ENCODE data around the gene HMGCR.
"Not testable (repeated sequence)": the region's sequence is repeated elsewhere in the genome, so short reads cannot be mapped to it uniquely, and the experiment has no call there.

HMGCR gene

DNA sequence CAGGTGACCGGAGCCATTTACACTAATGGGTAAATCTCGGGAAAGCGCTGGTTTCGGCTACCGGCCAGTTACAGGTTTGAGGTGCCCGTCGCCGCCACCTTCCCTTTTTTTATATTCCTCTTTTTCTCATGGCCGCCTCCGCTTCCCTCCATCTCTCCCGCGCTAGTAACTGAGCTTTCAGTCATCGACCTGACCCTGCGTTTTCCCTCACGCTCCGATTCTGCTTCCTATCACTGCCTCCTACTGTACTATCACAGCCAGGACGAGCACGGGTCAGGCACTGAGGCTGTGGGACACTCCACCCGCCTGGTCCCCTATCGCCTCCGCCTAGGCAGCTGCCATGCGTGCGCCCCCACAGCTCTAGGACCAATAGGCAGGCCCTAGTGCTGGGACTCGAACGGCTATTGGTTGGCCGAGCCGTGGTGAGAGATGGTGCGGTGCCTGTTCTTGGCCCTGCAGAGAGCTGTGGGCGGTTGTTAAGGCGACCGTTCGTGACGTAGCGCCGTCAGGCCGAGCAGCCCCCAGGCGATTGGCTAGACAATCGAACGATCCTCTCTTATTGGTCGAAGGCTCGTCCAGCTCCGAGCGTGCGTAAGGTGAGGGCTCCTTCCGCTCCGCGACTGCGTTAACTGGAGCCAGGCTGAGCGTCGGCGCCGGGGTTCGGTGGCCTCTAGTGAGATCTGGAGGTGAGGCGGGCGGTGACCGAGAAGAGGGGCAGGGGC lies at the start of gene HMGCR:
Gene HMGCR (plus strand): TSS at position 606 of the 722 bp plus-strand sequence. CDS start 5,386 bp downstream, outside the sequence.
- DNase-seq, result peak; percentile 97

DNA sequence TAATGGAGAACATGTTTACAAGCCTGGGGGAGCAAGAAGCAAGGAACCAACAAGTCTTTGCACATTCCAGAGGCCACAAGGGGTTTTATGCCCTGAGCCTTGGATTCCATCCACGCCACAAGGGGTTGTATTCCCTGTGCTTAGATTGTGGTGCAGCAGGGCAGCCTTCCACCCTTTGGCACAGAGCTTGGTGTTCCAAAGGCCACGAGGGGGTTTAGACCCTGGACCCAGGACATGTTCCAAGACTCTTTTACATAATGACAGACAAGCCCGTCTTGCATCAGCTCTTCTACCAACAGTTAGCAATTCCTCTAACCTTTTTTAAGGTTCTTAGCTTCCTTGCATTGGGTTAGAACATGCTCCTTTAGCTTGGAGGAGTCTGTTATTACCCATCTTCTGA lies 45.2 kb upstream of the HMGCR start:
- not testable (repeated sequence) for DNase-seq

DNA sequence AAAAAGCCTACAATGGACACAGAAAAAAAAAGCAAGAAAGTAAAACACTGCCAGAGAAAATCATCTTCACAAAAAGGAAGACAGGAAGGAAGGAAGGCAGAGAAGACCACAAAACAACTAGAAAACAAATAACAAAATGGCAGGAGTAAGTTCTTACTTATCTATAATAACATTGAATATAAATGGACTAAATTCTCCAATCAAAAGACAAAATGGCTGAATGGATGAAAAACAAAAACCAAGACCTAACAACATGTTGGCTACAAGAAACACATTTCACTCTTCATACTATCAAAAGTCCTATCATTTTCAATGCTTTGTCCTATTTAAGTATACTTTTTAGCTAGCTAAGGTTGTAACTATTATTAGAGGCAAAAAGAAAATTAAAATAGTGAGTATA lies 36.9 kb upstream of the HMGCR start:
- DNase-seq, result no peak

DNA sequence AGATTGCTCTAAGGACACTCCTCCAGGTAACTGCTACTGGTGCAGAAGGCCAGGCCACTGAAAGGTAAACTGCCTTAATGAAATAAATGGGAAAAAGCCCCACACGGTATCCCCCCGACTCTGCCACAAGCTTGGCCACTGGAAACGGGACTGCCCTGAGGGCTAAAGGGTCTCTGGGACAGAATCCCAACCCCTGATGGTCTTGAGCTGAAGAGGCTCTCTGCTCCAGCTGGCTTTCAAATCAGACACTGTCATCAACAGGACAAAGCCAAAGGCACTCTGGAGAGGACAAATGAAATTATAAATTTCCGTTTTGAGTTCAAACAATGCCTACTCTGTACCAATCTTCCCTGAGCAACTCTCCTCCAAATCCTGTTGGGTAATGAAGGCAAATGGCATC lies 33.6 kb upstream of the HMGCR start:
- no peak for DNase-seq

DNA sequence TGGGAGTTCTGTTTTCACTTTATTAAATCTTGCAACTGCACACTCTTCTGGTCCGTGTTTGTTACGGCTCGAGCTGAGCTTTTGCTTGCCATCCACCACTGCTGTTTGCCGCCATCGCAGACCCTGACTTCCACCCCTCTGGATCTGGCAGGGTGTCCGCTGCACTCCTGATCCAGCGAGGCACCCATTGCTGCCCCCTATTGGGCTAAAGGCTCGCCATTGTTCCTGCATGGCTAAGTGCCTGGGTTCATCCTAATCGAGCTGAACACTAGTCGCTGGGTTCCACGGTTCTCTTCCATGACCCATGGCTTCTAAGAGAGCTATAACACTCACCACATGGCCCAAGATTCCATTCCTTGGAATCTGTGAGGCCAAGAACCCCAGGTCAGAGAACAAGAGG lies 32.5 kb upstream of the HMGCR start:
- DNase-seq, result not testable (repeated sequence)

DNA sequence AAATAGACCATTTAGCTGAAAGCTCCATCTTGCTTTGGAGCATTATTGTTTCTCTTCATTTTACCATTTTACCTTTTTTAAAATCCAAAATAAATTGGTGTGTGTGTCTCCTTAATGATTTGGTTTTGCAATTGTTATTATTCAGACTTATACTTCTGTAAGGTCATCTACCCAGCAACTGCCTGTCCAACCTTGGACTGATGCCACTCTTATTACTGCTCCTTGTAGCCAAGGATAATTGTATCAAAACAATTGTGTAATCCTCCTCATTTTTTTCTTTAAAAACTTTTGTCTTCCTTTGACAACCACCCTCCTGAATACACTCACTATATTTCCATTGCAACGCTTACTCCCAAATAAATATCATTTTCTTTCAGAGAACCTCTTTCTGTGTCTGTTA lies 30.3 kb upstream of the HMGCR start:
- DNase-seq, result no peak

DNA sequence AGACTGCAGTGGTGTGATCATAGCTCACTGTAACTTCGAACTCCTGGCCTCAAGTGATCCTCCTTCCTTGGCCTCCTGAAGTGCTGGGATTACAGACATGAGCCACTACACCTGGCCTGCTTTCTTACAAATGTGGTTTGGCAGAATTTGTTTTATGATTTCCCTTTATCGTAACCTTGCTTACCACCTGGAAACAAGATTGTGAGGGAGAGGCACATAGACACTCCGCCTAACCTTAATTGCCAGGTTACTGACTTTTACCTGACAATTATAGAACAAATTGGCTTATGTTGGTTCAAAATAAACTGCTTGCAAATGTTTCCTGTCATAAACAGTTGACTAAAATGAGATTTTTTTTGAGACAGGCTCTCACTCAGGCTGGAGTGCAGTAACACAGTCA lies 26.8 kb upstream of the HMGCR start:
- no peak for DNase-seq

DNA sequence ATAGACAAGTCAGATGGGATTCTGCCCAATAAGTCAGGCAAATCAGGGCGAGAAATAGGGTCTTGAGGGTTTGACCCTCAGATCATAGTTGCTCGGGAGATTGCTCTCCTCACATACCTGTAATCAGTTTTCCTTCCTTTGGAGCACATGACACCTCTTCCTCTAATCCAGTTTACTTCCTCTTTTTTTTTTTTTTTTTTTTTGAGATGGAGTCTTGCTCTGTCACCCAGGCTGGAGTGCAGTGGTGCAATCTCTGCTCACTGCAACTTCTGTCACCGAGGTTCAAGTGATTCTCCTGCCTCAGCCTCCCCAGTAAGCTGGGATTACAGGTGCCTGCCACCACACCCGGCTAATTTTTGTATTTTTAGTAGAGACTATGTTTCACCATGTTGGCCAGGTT lies 17.9 kb upstream of the HMGCR start:
- not testable (repeated sequence) for DNase-seq

DNA sequence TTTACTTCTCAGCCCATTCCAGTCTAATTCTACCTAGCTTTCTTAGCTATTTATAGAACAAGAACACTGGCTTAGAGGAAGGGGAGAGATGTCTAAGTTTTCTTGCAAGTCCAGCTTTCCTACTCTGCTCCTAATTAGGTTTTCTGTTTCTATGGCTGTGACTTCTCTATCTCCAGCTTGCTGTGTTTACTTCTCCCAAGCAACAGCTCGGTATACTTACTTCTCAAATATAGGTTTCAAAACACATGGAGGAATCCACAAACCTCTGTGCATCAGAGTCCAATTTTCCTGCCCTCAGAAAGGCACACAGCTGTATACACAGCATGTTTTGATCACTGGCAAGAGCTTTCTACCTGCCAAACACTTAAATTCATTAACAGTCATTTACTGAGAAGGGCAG lies 17.4 kb upstream of the HMGCR start:
- DNase-seq, result no peak

DNA sequence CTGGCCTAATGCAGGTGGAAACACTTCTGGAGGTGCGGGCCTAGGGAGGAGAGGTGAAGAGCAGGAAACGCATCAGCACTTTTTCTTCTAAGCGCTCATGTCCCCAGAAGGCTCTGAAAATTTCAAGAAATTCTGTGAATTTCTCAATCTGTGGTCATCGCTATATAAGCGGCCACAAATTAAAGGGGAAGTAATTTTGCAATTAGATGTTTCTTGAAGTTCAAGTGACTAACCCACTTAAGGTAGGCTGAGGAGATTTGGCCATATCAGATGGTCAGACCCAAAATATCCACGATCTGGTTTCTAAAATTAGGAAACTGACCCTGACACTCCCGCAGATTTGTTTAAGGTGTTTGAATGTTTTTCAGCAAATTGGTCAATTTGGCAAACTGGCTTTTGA lies 16.6 kb upstream of the HMGCR start:
- DNase-seq, result no peak

DNA sequence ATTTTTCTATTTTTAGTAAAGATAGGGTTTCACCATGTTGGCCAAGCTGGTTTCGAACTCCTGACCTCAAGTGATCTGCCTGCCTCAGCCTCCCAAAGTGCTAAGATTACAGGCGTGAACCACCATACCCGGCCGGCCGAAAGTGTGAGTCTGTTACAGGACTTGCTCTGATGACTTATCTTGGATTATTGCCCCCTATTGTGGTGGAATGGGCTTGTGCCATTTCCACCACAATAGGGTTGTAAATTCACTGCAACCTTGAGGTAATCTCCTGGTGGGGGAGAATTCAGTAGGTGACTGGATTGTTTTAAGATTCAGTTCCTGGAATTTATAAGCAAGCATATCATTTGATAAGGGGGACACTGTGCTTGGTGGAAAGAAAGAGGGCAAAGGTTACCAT lies 15.0 kb upstream of the HMGCR start:
- no peak for DNase-seq

DNA sequence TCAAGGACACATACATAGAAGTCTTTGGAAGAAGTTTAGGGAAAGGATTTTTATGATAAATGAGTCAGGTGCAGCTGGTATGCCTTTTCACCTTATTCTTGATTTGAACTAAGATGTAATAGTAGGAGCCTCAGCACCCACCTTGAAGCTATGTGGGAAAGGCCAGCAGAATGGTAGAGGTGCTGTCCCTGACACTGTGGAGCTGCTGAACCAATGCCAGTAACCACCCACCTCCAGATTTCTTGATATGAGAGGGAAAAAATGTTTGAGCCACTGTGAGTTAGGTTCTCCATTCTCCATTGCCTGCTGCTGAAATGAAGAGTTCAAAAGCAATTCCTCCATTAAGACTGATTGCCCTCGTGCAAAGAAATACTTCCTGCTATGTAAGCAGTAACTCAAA lies 12.2 kb upstream of the HMGCR start:
- no peak for DNase-seq

DNA sequence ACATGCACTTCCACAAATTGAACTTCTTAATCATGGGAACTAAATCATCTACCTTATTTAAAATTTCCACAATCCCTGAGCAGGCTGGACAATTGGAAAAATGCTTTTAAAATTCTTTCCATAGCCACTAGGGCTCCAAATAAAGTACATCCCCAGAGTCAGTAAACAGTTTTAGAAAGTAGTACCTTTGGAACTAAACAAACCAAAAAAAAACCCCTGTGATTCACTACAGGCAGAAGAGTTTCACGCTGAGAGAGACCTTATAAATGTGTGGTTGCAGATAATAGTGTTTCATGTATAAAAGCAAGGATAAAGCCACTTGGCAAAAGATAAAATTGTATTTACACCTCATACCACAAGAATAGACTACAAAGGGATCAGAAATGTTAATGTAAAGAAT lies 11.8 kb upstream of the HMGCR start:
- DNase-seq, result no peak

DNA sequence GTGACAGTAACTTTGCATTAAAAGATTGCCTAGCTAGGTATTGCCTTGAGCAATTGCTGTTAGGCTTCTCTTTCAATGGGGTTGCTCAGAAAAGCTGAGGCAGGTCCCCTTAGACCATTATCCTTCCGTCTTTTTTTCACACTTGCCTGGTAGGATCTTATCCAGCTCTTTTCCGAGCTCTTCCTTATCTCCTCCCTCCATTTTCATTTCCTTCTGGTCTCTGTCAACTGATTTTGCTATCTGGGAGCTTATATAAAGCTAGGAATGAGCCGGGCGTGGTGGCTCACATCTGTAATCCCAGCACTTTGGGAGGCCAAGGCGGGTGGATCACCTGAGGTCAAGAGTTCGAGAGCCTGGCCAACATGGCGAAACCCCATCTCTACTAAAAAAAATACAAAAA lies 6.6 kb upstream of the HMGCR start:
- DNase-seq, result no peak

DNA sequence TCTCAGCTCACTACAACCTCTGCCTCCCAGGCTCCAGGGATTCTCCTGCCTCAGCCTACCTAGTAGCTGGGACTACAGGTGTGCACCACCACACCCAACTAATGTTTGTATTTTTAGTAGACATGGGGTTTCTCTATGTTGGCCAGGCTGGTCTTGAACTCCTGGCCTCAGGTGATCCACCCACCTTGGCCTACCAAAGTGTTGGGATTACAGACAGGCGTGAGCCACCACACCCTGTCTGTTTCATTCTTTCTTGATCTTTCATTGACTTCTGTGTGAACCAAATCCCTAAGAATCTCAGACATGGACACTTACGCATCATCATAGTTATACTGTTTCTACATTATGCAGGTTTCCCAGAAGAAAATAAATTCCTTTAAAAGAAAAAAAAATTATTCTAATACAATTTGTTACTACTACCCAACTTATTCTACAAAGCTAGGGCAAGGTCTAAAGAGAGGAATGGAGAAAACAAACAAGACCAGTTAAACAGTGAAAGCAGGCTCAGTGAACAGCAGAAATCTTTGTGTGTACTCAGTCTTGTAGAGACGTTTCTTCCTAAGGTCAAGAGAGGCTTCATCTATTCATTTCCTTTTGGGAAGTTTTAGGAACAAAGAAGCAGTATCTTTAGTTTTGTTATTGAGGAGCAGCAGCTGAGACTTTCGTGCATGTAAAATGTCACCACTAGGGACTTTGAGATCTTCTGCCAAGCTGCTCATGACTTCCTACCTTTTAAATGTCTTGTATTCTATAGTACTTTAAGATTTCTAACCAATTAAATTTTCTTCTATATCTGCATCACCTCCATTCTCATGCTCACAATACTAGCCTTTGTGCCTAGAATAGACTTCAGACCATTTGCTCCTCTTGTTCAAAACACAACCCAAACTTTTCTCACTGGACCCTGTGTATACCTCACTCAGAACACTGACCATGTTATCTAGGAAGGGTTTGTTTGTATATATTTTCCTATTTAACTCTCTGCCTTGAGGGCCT lies 5.6 kb upstream of the HMGCR start:
- no peak for DNase-seq

DNA sequence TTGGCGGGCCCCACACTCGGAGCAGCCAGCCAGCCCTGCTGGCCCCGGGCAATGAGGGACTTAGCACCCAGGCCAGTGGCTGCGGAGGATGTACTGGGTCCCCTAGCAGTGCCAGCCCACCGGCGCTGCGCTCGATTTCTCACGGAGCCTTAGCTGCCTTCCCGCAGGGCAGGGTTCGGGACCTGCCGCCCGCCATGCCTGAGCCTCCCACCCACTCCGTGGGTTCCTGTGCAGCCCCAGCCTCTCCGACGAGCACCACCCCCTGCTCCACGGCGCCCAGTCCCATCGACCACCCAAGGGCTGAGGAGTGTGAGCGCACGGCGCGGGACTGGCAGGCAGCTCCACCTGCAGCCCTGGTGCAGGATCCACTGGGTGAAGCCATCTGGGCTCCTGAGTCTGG lies 3.3 kb upstream of the HMGCR start:
- DNase-seq, result not testable (repeated sequence)

DNA sequence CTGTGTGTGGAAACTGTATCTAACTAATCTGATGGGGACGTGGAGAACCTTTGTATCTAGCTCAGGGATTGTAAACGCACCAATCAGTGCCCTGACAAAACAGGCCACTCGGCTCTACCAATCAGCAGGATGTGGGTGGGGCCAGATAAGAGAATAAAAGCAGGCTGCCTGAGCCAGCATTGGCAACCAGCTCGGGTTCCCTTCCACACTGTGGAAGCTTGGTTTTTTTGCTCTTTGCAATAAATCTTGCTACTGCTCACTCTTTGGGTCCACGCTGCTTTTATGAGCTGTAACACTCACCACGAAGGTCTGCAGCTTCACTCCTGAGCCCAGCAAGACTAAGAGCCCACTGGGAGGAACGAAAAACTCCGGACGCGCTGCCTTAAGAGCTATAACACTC lies 2.6 kb upstream of the HMGCR start:
- DNase-seq, result not testable (repeated sequence)

DNA sequence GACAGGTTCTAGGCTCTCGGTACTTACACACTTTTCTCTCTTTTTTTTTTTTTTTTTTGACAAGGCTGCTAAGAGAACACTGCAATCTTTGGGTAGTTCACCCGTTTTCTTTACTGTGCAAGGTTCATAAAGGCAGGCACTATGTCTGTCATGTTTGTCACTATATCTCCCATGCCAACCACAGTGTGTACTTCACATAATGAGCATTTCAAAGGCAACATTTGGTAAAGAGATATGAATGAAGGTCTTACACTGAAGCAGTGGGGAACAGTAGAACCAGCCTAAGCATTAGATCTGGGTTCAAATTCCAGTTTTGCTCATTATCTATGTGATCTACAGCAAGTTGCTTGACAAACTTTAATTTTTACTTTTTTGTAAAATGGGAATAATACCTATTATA lies 1.5 kb upstream of the HMGCR start:
- no peak for DNase-seq

DNA sequence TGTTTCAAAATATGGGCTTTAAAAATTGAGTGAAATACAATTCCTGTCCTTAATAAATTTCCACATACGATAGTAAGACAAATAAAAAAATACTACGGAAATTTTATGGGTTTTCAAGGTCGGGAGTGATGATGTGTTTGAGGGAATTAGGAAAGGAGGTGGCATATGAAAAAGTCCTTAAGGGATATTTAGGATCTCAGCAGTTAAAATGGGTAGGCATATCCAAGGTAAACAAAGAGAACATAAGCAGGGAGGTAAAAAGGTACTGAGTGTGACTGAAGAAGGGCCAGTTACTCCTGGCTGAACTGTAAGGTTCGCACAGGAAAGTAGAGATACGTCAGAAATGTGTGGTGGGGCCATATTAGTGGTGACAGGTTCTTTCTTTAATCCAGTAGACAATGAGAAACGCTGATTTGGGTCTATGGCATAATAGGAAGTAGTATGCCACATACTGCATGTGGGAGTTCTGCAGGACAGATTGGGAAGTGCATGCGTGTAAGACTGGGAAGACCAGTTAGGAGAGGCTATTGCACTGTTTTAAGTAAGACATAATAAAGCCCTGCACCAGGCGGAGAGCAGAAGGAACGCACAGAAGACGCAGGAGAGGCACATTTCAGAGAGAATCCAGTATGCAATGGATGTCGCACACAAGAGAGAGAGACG lies 937 bp upstream of the HMGCR start:
- DNase-seq, result no peak

DNA sequence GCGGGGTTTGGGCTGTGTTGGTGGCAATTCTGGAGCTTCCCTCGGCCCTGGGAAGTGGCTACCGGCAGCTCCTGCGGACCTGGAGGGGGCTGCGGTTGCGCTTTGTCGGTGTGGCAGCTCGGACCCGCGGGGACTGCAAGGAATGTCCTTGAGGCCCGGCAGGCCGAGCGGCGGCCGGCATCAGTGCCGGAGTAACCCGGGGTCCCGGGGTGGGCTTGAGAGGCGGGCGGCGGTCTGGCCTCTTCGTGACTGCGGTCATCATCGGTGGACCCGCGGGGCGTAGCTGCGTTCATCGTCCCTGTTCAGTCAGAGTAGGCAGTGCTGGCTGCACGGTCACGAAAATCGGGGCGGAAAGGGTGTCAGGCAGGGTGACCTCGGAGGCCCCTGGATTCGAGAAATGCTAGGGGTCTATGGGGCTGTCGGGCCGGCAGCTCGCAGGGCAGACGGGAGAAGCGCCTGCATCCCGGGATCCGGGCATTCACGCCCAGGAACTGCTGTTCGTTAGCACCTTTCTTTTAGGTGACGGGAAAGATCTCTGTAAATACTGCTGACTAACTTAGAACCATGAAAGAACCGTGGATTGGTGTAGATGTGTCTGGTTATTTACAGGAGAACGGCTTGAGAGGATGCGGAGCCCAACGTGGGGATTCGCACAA lies 474 bp downstream of the HMGCR start:
- peak; percentile 70 for DNase-seq

DNA sequence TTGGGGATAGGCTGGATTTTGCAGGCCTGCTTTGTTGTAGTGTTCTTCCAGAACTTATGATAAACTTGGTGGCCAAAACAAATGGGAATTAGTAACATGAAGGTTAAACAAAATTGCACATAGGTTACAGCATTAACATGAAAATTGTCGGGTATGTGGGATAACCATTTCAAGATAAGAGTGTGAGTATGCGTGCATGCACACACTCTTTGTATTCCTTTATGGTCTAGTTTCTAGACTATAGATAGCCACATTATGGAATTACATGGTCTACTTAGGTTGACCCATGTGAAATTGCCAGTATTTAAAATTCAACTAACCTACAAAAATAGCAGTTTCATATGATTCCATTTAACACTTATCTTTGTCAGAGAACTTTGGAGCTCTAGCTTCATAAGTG lies 1.4 kb downstream of the HMGCR start:
- no peak for DNase-seq

DNA sequence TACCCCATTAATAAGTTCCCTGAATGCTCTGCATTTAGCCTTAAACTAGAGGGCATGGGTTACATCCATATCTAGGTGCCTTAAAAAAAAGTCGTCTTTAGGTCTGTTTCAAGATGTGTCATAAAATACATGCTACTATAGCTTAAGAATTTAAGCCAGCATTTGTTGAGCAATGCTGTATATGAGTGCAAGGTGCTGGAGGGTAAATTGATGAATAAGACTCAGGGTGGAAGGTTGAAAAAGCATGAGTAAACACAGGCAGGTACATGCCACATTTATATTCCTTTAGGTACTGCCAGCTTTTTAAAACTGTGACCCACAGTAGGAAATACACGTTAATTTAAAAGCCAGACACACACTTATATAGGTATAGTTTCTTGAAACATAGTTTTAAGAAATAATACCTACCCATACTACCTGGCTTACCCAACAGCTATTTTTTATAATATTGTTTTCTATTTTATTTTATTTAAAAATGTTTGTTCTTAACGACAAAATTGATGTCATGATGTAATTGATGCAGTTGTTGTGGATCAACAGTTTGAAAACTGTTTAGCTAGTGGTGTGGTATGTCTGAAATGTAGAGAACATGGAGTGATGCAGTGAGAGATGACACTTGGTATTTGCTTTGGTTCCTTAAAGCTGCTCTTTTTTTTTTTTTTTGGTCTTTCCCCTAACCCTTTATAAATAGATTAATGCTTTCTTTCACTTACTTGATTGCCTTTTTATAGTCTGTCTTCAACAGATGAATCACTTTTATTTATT lies 3.9 kb downstream of the HMGCR start:
- no peak for DNase-seq

Measured in NK-92 treated with Interleukin-12 subunit alpha and Interleukin-12 subunit beta, amount 100 ng/mL, for 24 hours (cell line).